Muscle layer of colon (tissue), 2 donors: ENCODE data around the gene CTNND2.
A peak's percentile ranks its signal among the peaks of the same experiment; 100 is the strongest.

Experiments used
- H3K27ac ChIP-seq: one replicate; pipeline ENCODE4 v1.7.0; 2013; ENCODE audit warnings: low read depth, mild to moderate bottlenecking, low read length, moderate library complexity
- H3K27me3 ChIP-seq, 2 donors: one replicate each; pipeline ENCODE4 v1.7.0; 2013; ENCODE audit warnings: low read length in 2 of 2, mild to moderate bottlenecking in 2 of 2; ENCODE audit not compliant: insufficient read depth in 2 of 2, control insufficient read depth in 1 of 2
- H3K36me3 ChIP-seq: one replicate; pipeline ENCODE4 v1.7.0; 2013; ENCODE audit warnings: mild to moderate bottlenecking, low read length; ENCODE audit not compliant: insufficient read depth
- H3K4me1 ChIP-seq: one replicate; pipeline ENCODE4 v1.7.0; 2013; ENCODE audit warnings: mild to moderate bottlenecking, low read length; ENCODE audit not compliant: insufficient read depth
- H3K4me3 ChIP-seq, 2 donors: one replicate each; pipeline ENCODE4 v1.7.0; 2013; ENCODE audit warnings: low read length in 2 of 2, low read depth in 1 of 2, mild to moderate bottlenecking in 1 of 2, moderate library complexity in 1 of 2
- H3K9ac ChIP-seq: one replicate; pipeline ENCODE4 v1.7.0; 2013; ENCODE audit warnings: low read length
- H3K9me3 ChIP-seq: one replicate; pipeline ENCODE4 v1.7.0; 2013; ENCODE audit warnings: mild to moderate bottlenecking, low read length
- donor health status: abdominal sarcoma.
- donor health status: Adenocarcinoma of cecum.

Gene CTNND2

DNA sequence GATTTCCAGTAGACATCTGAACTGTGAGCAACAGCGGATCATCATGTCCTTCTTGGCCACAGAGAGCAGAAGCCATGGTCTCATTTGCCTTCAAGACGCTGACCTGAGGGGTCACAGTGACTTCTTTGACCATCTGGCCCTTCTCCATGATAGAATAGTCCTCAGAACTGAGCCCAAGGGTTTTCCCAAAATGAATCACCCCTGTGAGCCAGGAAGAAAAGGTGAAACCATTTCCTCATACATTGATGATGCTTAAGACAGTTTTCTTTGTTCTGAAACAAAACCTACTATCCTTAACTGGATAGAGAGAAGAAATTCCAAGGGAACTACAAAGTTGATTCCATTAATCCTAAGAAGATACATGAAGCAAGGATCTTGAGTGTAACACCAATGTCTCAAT, 503.9 kb downstream of the CTNND2 start:
- Histone ChIP-seq H3K36me3 (no peaks in the 10 kb centered on the region), H3K9me3 (no peaks in the 10 kb centered on the region), H3K27me3 (no peaks in the 10 kb centered on the region), H3K4me3 (no peak overlapping the region), H3K9ac (no peak overlapping the region), H3K4me1 (no peaks in the 10 kb centered on the region), H3K27ac (no peak overlapping the region)

DNA sequence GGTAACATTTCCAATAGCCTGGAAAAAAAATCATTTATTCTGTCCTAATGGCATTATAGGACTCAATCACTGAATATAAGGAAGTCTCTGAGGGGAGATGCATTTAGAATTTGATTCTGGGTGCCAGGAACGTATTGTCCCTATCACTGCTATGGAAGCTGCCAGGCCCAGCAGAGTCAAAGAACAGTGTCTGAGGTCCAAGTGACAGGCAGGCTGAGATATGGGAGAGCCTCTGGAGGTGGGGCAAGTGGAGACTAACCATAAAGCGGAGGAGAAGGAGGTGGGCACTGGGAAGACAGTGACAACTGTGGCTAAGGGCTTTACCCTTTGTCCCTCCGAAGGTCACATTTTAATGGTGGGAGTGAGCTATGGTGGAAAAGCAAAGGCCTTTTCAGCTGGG, 505.5 kb downstream of the CTNND2 start:
- Histone ChIP-seq H3K4me1 (no peaks in the 10 kb centered on the region), H3K9me3 (no peaks in the 10 kb centered on the region), H3K9ac (no peak overlapping the region), H3K36me3 (no peaks in the 10 kb centered on the region), H3K27me3 (no peaks in the 10 kb centered on the region), H3K4me3 (no peak overlapping the region), H3K27ac (no peak overlapping the region)

DNA sequence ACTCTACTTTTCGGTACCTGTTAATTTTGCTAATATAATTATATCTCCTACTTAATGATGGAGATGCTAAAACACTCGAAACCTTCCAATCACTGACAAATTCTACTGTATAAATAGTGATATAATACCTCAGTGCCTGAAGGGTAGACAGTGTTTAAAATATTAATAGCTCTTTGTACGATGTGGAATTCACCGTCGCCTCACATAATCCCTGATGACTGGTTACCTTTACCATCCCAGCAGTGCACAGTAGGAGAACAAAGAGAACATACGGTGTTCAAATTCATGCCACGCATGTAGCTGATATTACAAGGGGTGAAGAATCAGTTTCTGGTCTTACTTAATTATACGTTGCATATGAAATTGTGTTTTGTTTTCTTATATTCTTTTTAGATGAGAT, 506.7 kb downstream of the CTNND2 start:
- Histone ChIP-seq H3K9ac (no peak overlapping the region), H3K9me3 (no peaks in the 10 kb centered on the region), H3K4me1 (no peaks in the 10 kb centered on the region), H3K27me3 (no peaks in the 10 kb centered on the region), H3K27ac (no peak overlapping the region), H3K4me3 (no peak overlapping the region), H3K36me3 (no peaks in the 10 kb centered on the region)

DNA sequence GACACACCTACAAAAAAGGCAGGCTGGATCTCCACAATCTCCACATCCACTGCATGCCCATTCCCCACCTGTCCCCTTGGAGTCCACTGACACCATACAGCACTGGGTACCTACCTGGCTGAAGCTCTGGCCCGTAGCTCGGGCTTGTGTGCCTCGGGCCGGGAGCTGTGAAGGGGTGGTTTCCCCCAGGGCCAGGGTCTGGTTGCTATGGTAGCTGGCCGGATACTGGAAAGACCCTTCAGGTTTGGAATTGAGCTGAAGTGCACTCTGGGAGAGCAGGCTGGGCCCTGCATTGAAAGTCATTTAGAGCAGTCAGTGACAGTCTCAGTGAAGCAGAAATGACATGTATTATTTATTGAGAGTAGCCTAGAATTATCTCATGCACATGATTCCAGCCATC, 507.3 kb downstream of the CTNND2 start:
- no peaks in the 10 kb centered on the region for H3K27me3 ChIP-seq
- H3K9ac ChIP-seq = no peak overlapping the region

DNA sequence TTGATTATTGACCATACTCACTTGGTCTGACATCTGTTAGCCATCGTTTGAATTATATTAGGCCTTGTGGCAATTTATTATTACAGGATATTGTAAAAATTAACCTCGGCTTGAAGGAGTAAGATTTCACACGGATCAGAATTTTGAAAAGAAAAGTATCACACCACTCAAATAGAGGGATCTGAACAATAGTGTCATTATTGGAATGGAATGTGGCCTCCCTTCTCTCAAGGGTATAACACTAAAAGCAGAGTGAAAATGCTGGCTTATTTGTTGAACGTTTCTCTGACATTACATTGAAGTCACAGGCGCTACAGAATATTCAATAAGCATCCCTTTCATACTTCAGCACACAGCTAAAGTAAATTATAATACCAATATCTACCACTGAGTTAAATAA, 509.3 kb downstream of the CTNND2 start:
- Histone ChIP-seq H3K27ac (no peak overlapping the region), H3K9me3 (no peaks in the 10 kb centered on the region), H3K9ac (no peak overlapping the region), H3K4me1 (no peaks in the 10 kb centered on the region), H3K27me3 (no peaks in the 10 kb centered on the region), H3K4me3 (no peak overlapping the region), H3K36me3 (no peaks in the 10 kb centered on the region)

More for the DNA sequence above, 507.3 kb downstream of the CTNND2 start:
- no peak overlapping the region for H3K27ac ChIP-seq
- no peaks in the 10 kb centered on the region for H3K4me1 ChIP-seq
- H3K36me3 ChIP-seq = no peaks in the 10 kb centered on the region
- no peak overlapping the region for H3K4me3 ChIP-seq
- no peaks in the 10 kb centered on the region for H3K9me3 ChIP-seq

DNA sequence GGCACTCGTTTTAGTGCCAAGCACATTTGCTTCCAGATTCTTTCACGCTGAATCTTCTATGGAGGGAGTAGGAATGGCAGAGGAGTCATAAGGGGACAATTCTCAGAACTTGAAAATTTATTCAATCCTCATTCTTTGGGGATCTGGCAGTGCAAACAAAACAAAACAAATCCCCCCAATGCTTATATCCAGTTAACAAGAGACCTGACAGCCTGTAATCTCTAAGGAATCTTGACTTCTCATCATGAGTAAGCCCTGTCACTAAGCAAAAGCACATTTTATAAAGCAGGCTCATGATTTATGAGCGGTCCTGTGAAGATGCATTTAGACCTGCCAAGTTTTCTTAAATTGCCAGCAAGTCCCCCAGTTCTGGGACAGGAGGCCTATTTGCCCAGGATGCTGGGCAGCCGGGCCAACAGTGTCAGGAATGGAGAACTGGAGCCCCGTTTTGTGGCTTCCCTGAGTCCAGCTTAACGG, 513.9 kb downstream of the CTNND2 start:
- H3K27ac ChIP-seq = no peak overlapping the region
- H3K9ac ChIP-seq = no peak overlapping the region
- no peaks in the 10 kb centered on the region for H3K9me3 ChIP-seq
- H3K4me1 ChIP-seq = no peaks in the 10 kb centered on the region
- no peak overlapping the region for H3K4me3 ChIP-seq
- peaks cover 0 to 7% of the 10 kb centered on the region in 2 donors for H3K27me3 ChIP-seq
- H3K36me3 ChIP-seq = no peaks in the 10 kb centered on the region

DNA sequence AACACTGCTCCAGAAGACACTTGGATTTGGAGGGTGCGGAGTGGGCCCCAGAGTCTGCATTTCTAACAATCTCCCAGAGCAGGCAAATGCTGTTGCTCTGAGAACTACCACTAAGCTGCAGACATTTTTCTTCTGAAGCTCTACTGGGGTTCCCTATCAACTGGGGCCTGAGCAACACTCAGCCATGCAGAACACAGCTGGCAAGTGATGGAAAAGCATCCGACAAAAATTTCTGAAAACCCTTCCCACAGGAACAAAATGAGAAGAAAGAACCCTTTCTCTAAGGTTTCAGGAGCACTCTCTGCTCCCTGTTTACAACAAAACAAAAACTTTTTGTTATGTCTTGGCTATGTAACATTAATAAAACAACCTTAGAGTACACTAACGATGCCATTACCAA, 516.9 kb downstream of the CTNND2 start:
- H3K4me1 ChIP-seq = no peaks in the 10 kb centered on the region
- H3K9me3 ChIP-seq = no peaks in the 10 kb centered on the region
- H3K27ac ChIP-seq = no peak overlapping the region
- no peak overlapping the region for H3K9ac ChIP-seq
- H3K36me3 ChIP-seq = no peaks in the 10 kb centered on the region
- no peak overlapping the region for H3K4me3 ChIP-seq
- H3K27me3 ChIP-seq = peaks cover 0 to 12% of the 10 kb centered on the region in 2 donors

DNA sequence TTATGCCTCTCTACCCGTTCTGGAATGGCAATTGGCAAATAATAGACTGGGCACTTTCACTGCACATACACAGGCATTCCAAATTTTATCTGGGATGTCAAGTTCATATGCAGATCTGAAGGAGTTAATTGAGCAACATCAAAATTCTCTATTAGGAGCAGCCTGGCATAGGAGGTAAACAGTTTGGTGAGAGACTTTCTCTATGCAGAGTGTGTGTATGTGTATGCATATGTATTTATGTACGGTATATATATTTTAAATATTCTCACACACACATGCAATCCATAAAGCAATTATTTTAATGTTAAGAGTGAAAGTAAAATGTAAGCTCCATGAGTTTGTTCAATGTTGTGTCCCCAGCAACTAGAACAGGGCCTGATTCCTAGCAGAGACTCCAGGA, 517.8 kb downstream of the CTNND2 start:
- Histone ChIP-seq H3K4me1 (no peaks in the 10 kb centered on the region), H3K9me3 (no peaks in the 10 kb centered on the region), H3K9ac (no peak overlapping the region), H3K36me3 (no peaks in the 10 kb centered on the region), H3K4me3 (no peak overlapping the region), H3K27me3 (peaks cover 0 to 12% of the 10 kb centered on the region in 2 donors), H3K27ac (no peak overlapping the region)

DNA sequence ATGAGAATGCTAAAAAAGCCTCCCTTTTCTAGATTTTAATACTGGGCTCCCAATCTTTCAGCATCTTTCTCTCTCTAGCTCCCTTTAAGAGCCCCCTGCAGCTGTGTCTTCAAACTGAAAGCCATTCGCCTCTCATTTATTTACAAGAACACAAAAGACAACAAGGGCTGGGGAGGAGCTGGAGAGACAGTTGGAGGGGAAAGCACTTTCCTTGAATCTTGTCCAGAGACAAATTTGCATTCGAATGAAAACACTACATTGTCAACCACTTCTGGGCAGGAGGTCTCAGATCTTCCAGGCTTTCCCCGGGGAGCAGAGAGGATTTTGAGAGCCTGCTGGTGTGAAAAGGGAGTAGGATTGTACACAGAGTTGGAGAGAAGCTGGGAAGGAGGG, 518.3 kb downstream of the CTNND2 start:
- no peaks in the 10 kb centered on the region for H3K9me3 ChIP-seq
- H3K4me1 ChIP-seq = no peaks in the 10 kb centered on the region
- H3K27me3 ChIP-seq = peaks cover 0 to 12% of the 10 kb centered on the region in 2 donors
- no peak overlapping the region for H3K4me3 ChIP-seq
- H3K9ac ChIP-seq = no peak overlapping the region
- no peaks in the 10 kb centered on the region for H3K36me3 ChIP-seq
- no peak overlapping the region for H3K27ac ChIP-seq

DNA sequence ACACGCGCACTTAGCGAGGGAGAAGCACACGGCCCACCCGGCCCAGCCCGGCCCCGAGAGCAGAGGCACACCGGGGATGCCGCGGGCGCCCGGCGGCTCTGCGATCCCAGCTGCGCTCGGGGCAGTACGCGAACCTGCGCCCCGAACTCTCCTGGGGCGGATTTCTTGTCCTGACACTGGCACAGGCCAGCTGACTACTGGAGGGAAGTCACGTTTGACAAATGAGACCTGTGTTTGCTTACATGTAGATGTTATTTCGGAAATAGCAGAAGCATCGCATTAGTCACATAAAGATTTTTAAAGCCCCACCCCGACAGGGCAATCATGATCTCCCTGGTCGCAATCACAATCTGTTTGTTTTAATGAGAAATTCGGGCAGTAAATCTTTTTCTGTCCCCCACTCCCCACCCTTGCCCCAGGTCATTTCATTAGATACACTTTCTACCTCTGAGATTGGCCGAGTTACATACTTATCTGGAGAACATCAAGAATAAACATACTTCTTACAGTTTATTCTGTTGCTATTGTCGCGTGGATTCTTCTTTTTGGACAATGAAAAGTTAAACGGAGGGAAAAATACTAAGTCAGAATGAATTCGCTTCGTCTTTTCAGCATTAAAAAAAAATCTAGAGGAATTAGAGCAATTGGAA, 518.9 kb downstream of the CTNND2 start:
- Histone ChIP-seq H3K9me3 (no peaks in the 10 kb centered on the region), H3K9ac (no peak overlapping the region), H3K27me3 (peaks cover 0 to 12% of the 10 kb centered on the region in 2 donors), H3K27ac (no peak overlapping the region), H3K4me3 (peak overlapping the region in 1 of 2 donors; percentile 18), H3K36me3 (no peaks in the 10 kb centered on the region), H3K4me1 (no peaks in the 10 kb centered on the region)

DNA sequence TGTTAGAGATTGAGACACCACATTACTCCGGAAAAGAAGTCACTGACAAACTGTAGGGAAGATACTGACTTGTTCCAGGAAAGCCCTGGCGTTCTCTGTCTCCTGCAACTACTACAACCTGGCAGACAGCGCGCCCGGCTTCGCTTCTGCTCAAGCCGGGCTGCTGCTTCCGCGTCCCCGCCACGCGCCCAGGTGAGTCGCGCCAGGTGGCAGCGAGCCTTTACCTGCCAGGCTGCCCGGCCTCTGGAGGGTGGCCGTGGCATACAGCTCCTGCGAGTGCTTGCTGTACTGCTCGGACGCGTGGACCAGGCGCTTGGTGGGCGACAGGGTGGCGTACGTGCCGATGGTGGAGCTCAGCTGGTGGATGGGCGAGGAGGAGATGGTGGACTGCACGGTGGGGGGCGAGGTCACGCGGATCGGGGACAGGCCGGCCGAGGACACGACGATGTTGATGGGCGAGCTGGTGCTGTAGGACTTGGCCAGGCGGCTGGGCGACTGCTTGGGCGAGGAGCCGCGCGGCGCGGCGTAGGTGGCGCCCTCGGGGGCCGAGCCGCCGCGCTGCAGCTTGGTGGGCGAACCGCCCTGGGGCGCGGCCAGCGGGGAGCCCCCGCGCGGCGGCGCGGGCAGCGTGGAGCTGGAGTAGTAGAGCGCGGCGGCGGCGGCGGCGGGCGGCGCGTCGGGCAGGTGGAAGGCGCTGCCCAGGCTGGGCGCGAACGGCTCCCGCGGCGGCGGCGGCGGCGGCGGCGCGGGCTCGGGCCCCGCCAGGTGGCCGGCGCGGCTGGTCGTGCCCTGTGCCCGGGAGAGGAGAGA, 519.6 kb downstream of the CTNND2 start:
- Histone ChIP-seq H3K4me3 (no peak overlapping the region), H3K9ac (no peak overlapping the region), H3K4me1 (no peaks in the 10 kb centered on the region), H3K36me3 (no peaks in the 10 kb centered on the region), H3K27ac (no peak overlapping the region), H3K9me3 (no peaks in the 10 kb centered on the region), H3K27me3 (peaks cover 0 to 12% of the 10 kb centered on the region in 2 donors)
